IMR-90 (cell line): Measurements from ENCODE around the gene FKBP7. TPM values are rescaled to one million over a fixed set of nuclear protein-coding genes. Genes with fewer than 3 reads are reported as not detected.

Source experiments
- ATAC-seq: fragments of 200-7000 bp; cut with Tn5 transposase; 2 replicates; pipeline ENCODE4 v1.9.1; 2020; ENCODE audit warnings: low read depth, mild to moderate bottlenecking, moderate library complexity
- BruUV-seq: library from RNA; stranded (reverse); fragments of 400-500 nt; replicated peaks from 2 replicates; lab custom pipeline; 2021; lab: Mats Ljungman, UMichigan
- CTCF ChIA-PET: fragments of 300-600 bp; formaldehyde crosslinking; extraction: SDS; loops from one replicate; lab custom pipeline; 2021; ENCODE audit warnings: antibody characterized with exemption; lab: Yijun Ruan, JAX
- POLR2A ChIA-PET: fragments of 300-600 bp; sonication (Branson Sonifier 250); formaldehyde crosslinking; loops from one replicate; lab custom pipeline; 2022; ENCODE audit warnings: antibody characterized with exemption; ENCODE audit not compliant: unreplicated experiment; lab: Charles Lee
- DNase-seq: peaks from one replicate; pipeline ENCODE4 v3.0.0; 2013
- H2AFZ ChIP-seq: replicated peaks from 2 replicates; pipeline ENCODE3; 2013; ENCODE audit warnings: low read length, mild to moderate bottlenecking; ENCODE audit not compliant: poor library complexity
- H2AK5ac ChIP-seq: 2 replicates; pipeline ENCODE4 v1.6.1; 2013; ENCODE audit warnings: low read depth, low read length, inconsistent platforms
- H2AK9ac ChIP-seq: replicated peaks from 2 replicates; pipeline ENCODE3; 2013; ENCODE audit warnings: mild to moderate bottlenecking, low read depth, low read length, moderate library complexity; ENCODE audit not compliant: poor library complexity
- H2BK120ac ChIP-seq: 2 replicates; pipeline ENCODE4 v1.6.1; 2013; ENCODE audit warnings: low read depth, low read length, inconsistent platforms
- H2BK15ac ChIP-seq: 3 replicates; pipeline ENCODE4 v1.6.1; 2013; ENCODE audit warnings: low read depth, low read length, inconsistent platforms
- H2BK20ac ChIP-seq: 2 replicates; pipeline ENCODE4 v1.6.1; 2013; ENCODE audit warnings: low read depth, mild to moderate bottlenecking, inconsistent platforms, low read length, moderate library complexity
- H2BK5ac ChIP-seq: 2 replicates; pipeline ENCODE4 v1.6.1; 2013; ENCODE audit warnings: mild to moderate bottlenecking, low read depth, low read length, inconsistent platforms; ENCODE audit not compliant: poor library complexity, severe bottlenecking
- H3K14ac ChIP-seq: replicated peaks from 2 replicates; pipeline ENCODE4 v1.6.1; 2013; ENCODE audit warnings: low read depth, low read length, inconsistent platforms
- H3K18ac ChIP-seq: 2 replicates; pipeline ENCODE4 v1.6.1; 2013; ENCODE audit warnings: low read depth, low read length, control low read depth
- H3K23ac ChIP-seq: 2 replicates; pipeline ENCODE4 v1.6.1; 2013; ENCODE audit warnings: low read depth, low read length, inconsistent platforms
- H3K27ac ChIP-seq: 2 replicates; pipeline ENCODE4 v1.5.1; 2013; ENCODE audit warnings: mild to moderate bottlenecking, control low read depth, low read length; ENCODE audit not compliant: insufficient read depth
- H3K27me3 ChIP-seq: 2 replicates; pipeline ENCODE4 v1.6.1; 2013; ENCODE audit warnings: low read length; ENCODE audit not compliant: control insufficient read depth, insufficient read depth
- H3K36me3 ChIP-seq: 2 replicates; pipeline ENCODE4 v1.6.1; 2013; ENCODE audit warnings: low read length, mixed read lengths; ENCODE audit not compliant: control insufficient read depth, insufficient read depth
- H3K4ac ChIP-seq: 2 replicates; pipeline ENCODE4 v1.6.1; 2013; ENCODE audit warnings: low read depth, low read length, inconsistent platforms
- H3K4me1 ChIP-seq: 2 replicates; pipeline ENCODE4 v1.6.1; 2013; ENCODE audit warnings: low read length, mixed read lengths; ENCODE audit not compliant: control insufficient read depth, insufficient read depth
- H3K4me2 ChIP-seq: 2 replicates; pipeline ENCODE4 v1.6.1; 2013; ENCODE audit warnings: low read depth, mild to moderate bottlenecking, control low read depth, low read length, moderate library complexity
- H3K4me3 ChIP-seq: 2 replicates; pipeline ENCODE4 v1.5.1; 2013; ENCODE audit warnings: low read depth, mild to moderate bottlenecking, control low read depth, low read length, moderate library complexity; ENCODE audit not compliant: insufficient read depth
- H3K56ac ChIP-seq: 2 replicates; pipeline ENCODE4 v1.6.1; 2013; ENCODE audit warnings: low read length, inconsistent platforms; ENCODE audit not compliant: insufficient read depth; ENCODE audit errors: extremely low read depth
- H3K79me1 ChIP-seq, 2 experiments: 2 replicates each; pipeline ENCODE4 v1.6.1; 2013; ENCODE audit warnings: low read length in 2 of 2, inconsistent platforms in 1 of 2, low read depth in 1 of 2
- H3K9ac ChIP-seq: 2 replicates; pipeline ENCODE4 v1.6.1; 2013; ENCODE audit warnings: low read depth, low read length, control low read depth
- H3K9me1 ChIP-seq: 2 replicates; pipeline ENCODE4 v1.6.1; 2013; ENCODE audit warnings: low read length, inconsistent platforms; ENCODE audit not compliant: insufficient read depth
- H3K9me3 ChIP-seq: 2 replicates; pipeline ENCODE4 v1.6.1; 2013; ENCODE audit warnings: low read length; ENCODE audit not compliant: control insufficient read depth, insufficient read depth
- H4K20me1 ChIP-seq: 2 replicates; pipeline ENCODE4 v1.6.1; 2013; ENCODE audit warnings: low read length, inconsistent platforms; ENCODE audit not compliant: insufficient read depth
- H4K5ac ChIP-seq: 2 replicates; pipeline ENCODE4 v1.6.1; 2013; ENCODE audit warnings: mild to moderate bottlenecking, low read depth, low read length, control low read depth
- H4K8ac ChIP-seq, 2 experiments: 2 replicates each; pipeline ENCODE4 v1.6.1; 2013; ENCODE audit warnings: low read depth in 2 of 2, low read length in 2 of 2, control low read depth in 1 of 2, inconsistent platforms in 1 of 2
- H4K91ac ChIP-seq: 2 replicates; pipeline ENCODE4 v1.6.1; 2013; ENCODE audit warnings: low read depth, low read length, inconsistent platforms; ENCODE audit not compliant: insufficient read depth
- BHLHE40 ChIP-seq: fragments of 150-350 bp; IDR thresholded peaks from 2 replicates; pipeline ENCODE4 v1.6.1; 2016; ENCODE audit warnings: mild to moderate bottlenecking, low read depth, low read length
- CEBPB ChIP-seq: IDR thresholded peaks from 2 replicates; pipeline ENCODE4 v1.6.1; 2012; ENCODE audit warnings: low read depth, low read length, improper control_type of control experiment
- CHD1 ChIP-seq: IDR thresholded peaks from 2 replicates; pipeline ENCODE4 v1.6.1; 2012; ENCODE audit warnings: low read depth, low read length, improper control_type of control experiment
- FOS ChIP-seq: fragments of 150-350 bp; IDR thresholded peaks from 2 replicates; pipeline ENCODE4 v1.6.1; 2016; ENCODE audit warnings: low read depth, low read length
- MAFK ChIP-seq: IDR thresholded peaks from 2 replicates; pipeline ENCODE4 v1.6.1; 2012; ENCODE audit warnings: low read depth, low read length, improper control_type of control experiment
- MAZ ChIP-seq: IDR thresholded peaks from 2 replicates; pipeline ENCODE4 v1.6.1; 2012; ENCODE audit warnings: low read depth, mild to moderate bottlenecking, low read length, improper control_type of control experiment, moderate library complexity, borderline replicate concordance
- MXI1 ChIP-seq: IDR thresholded peaks from 2 replicates; pipeline ENCODE4 v1.6.1; 2012; ENCODE audit warnings: low read depth, mild to moderate bottlenecking, low read length, moderate library complexity, borderline replicate concordance
- NFE2L2 ChIP-seq: fragments of 150-350 bp; IDR thresholded peaks from 2 replicates; pipeline ENCODE4 v1.6.1; 2016; ENCODE audit warnings: low read depth, mild to moderate bottlenecking, low read length
- POLR2A ChIP-seq: IDR thresholded peaks from 2 replicates; pipeline ENCODE4 v1.6.1; 2012; ENCODE audit warnings: mild to moderate bottlenecking, low read depth, low read length
- RAD21 ChIP-seq: IDR thresholded peaks from 2 replicates; pipeline ENCODE4 v1.6.1; 2012; ENCODE audit warnings: low read length, improper control_type of control experiment
- RCOR1 ChIP-seq: IDR thresholded peaks from 2 replicates; pipeline ENCODE4 v1.6.1; 2012; ENCODE audit warnings: mild to moderate bottlenecking, low read length, improper control_type of control experiment; ENCODE audit not compliant: insufficient replicate concordance
- RFX5 ChIP-seq: IDR thresholded peaks from 2 replicates; pipeline ENCODE4 v1.8.0; 2012; ENCODE audit warnings: low read depth, mild to moderate bottlenecking, low read length, moderate library complexity
- SMC3 ChIP-seq: fragments of 150-350 bp; IDR thresholded peaks from 2 replicates; pipeline ENCODE4 v1.6.1; 2016; ENCODE audit warnings: low read depth, mild to moderate bottlenecking, antibody characterized with exemption, low read length, moderate library complexity
- WGBS, 2 experiments: methylation state at CpG; one replicate each; pipeline versions ENCODE4 v1.1.5 to v1.1.7; 2013; ENCODE audit warnings: missing lambda C conversion rate in 2 of 2; ENCODE audit not compliant: insufficient read length in 1 of 2; ENCODE audit errors: extremely low coverage in 2 of 2; 5-methylcytosine and 5-hydroxymethylcytosine counted together
- dilution Hi-C: fragments of 300-500 bp; cut with HindIII; formaldehyde crosslinking; loops from one replicate; pipeline ENCODE4 v1.14.3; 2018; ENCODE audit warnings: low sequenced_read_pairs; ENCODE audit not compliant: unreplicated experiment
- in situ Hi-C: fragments of 300-500 bp; cut with MboI; formaldehyde crosslinking; loops from 3 replicates; pipeline ENCODE4 v1.14.3; 2019; ENCODE audit warnings: low sequenced_read_pairs, inconsistent platforms, mixed read lengths
- intact Hi-C: fragments of 100-400 bp; cut with micrococcal nuclease; formaldehyde crosslinking; loops from 2 replicates; pipeline ENCODE4 v1.10.0; 2022
- polyA plus RNA-seq, 3 experiments: library from polyadenylated mRNA; depleted of rRNA; stranded (reverse); fragments of >200 nt; gene quantifications; 2 replicates each; pipeline ENCODE4 v1.2.3, GENCODE V29; 2012; ENCODE audit warnings: low replicate concordance in 1 of 3
- total RNA-seq: library from RNA; depleted of rRNA; stranded (reverse); fragments of >200 nt; gene quantifications from 2 replicates; pipeline ENCODE4 v1.2.3, GENCODE V29; 2012
- TF ChIP-seq, protein P1 (sequence below): fragments of 150-350 bp; IDR thresholded peaks from 2 replicates; pipeline ENCODE4 v1.6.1; 2017; ENCODE audit warnings: mild to moderate bottlenecking, antibody characterized with exemption, low read length, low read depth
- TF ChIP-seq, protein P2 (sequence below): fragments of 150-350 bp; IDR thresholded peaks from 2 replicates; pipeline ENCODE4 v1.6.1; 2016; ENCODE audit warnings: low read depth, mild to moderate bottlenecking, low read length, moderate library complexity, borderline replicate concordance
- TF ChIP-seq, protein P3 (sequence below): conservative IDR thresholded peaks from 2 replicates; pipeline ENCODE4 v1.5.1; 2012; ENCODE audit warnings: mild to moderate bottlenecking, low read depth, low read length, improper control_type of control experiment

The FKBP7 gene
- total and polyA plus RNA-seq, 2 of the 4 experiments (the other 2 are of a cell fraction), result 32.6 to 51.0 TPM

DNA sequence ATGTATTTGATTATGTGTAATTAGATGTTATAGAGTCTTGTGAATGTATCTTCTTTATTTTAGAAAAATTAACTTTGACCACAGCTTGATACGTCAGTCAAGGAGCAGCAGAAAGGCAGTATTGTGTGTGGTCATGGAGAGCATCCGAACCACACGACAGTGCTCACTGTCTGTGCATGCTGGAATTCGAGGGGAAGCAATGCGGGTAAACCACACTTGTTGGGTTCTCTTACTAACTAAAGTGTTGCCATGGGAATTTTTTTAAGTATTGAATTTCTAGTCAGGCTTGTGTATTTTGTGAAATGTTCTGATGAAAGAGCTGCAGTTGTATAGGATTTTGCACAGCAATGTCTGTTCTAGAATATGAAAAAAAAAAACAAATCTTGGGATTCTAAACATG is 22.5 kb downstream of the FKBP7 start:
- H4K20me1 ChIP-seq, result no peaks in the 10 kb centered on the region
- no TSS peak for BruUV-seq
- intact Hi-C loops (no loop called here), in situ Hi-C loops (no loop called here), dilution Hi-C loops (no loop called here)
- H3K14ac ChIP-seq, result no peak overlapping the region
- no peak overlapping the region for H2BK120ac ChIP-seq
- no peak overlapping the region for H3K4me3 ChIP-seq
- no peaks in the 10 kb centered on the region for H3K27me3 ChIP-seq
- H3K18ac ChIP-seq, result no peak overlapping the region
- H2BK15ac ChIP-seq, result no peak overlapping the region
- no peak overlapping the region for H3K27ac ChIP-seq
- no peak overlapping the region for H3K56ac ChIP-seq
- H3K9me3 ChIP-seq, result no peaks in the 10 kb centered on the region
- POLR2A ChIA-PET, result no interaction called here
- no peak overlapping the region for H3K23ac ChIP-seq
- H2BK20ac ChIP-seq, result no peak overlapping the region
- no peak overlapping the region for H3K9ac ChIP-seq
- H2AK5ac ChIP-seq, result no peak overlapping the region
- no peak overlapping the region for H2AK9ac ChIP-seq
- peaks cover 0 to 6% of the 10 kb centered on the region in 2 experiments; a peak in 2 of 4 replicates for H3K79me1 ChIP-seq
- no peak overlapping the region for H3K4me2 ChIP-seq
- H4K5ac ChIP-seq, result no peak overlapping the region
- H4K8ac ChIP-seq, result no peak overlapping the region
- DNase-seq (no peak), ATAC-seq (no peak)
- CTCF ChIA-PET, result no interaction called here
- no peak overlapping the region for H2BK5ac ChIP-seq
- H3K4me1 ChIP-seq, result peaks cover 4% of the 10 kb centered on the region
- H4K91ac ChIP-seq, result no peak overlapping the region
- no peaks in the 10 kb centered on the region for H3K36me3 ChIP-seq
- 94% methylated on average over 3 of the region's 5 CpGs; no CpG with 5 or more reads in 1 of the 2 experiments for WGBS, 2 experiments
- no peak overlapping the region for H2AFZ ChIP-seq
- TF ChIP-seq NFE2L2, result no peak
- no peak for TF ChIP-seq RAD21
- no peak for TF ChIP-seq RCOR1
- TF ChIP-seq SMC3, result no peak
- TF ChIP-seq MAFK, result no peak
- TF ChIP-seq BHLHE40, result no peak
- TF ChIP-seq CHD1, result no peak
- TF ChIP-seq, protein P1, sequence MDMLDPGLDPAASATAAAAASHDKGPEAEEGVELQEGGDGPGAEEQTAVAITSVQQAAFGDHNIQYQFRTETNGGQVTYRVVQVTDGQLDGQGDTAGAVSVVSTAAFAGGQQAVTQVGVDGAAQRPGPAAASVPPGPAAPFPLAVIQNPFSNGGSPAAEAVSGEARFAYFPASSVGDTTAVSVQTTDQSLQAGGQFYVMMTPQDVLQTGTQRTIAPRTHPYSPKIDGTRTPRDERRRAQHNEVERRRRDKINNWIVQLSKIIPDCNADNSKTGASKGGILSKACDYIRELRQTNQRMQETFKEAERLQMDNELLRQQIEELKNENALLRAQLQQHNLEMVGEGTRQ, result no peak
- TF ChIP-seq, protein P2, sequence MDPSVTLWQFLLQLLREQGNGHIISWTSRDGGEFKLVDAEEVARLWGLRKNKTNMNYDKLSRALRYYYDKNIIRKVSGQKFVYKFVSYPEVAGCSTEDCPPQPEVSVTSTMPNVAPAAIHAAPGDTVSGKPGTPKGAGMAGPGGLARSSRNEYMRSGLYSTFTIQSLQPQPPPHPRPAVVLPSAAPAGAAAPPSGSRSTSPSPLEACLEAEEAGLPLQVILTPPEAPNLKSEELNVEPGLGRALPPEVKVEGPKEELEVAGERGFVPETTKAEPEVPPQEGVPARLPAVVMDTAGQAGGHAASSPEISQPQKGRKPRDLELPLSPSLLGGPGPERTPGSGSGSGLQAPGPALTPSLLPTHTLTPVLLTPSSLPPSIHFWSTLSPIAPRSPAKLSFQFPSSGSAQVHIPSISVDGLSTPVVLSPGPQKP, result no peak
- TF ChIP-seq FOS, result no peak
- TF ChIP-seq, protein P3, sequence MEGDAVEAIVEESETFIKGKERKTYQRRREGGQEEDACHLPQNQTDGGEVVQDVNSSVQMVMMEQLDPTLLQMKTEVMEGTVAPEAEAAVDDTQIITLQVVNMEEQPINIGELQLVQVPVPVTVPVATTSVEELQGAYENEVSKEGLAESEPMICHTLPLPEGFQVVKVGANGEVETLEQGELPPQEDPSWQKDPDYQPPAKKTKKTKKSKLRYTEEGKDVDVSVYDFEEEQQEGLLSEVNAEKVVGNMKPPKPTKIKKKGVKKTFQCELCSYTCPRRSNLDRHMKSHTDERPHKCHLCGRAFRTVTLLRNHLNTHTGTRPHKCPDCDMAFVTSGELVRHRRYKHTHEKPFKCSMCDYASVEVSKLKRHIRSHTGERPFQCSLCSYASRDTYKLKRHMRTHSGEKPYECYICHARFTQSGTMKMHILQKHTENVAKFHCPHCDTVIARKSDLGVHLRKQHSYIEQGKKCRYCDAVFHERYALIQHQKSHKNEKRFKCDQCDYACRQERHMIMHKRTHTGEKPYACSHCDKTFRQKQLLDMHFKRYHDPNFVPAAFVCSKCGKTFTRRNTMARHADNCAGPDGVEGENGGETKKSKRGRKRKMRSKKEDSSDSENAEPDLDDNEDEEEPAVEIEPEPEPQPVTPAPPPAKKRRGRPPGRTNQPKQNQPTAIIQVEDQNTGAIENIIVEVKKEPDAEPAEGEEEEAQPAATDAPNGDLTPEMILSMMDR, result no peak
- no peak for TF ChIP-seq MXI1
- no peak for TF ChIP-seq RFX5
- no peak for TF ChIP-seq POLR2A
- no peak for TF ChIP-seq CEBPB
- no peak for TF ChIP-seq MAZ
- no peak overlapping the region for H3K4ac ChIP-seq
- no peaks in the 10 kb centered on the region for H3K9me1 ChIP-seq
